Stimulated activated naive CD8-positive, alpha-beta T cell treated with anti-CD3 and anti-CD28 coated beads, Interleukin-15, Interleukin-2, amounts not matched to agents 100 ng/mL and 50 ng/mL, for 24 hours (primary cell): ENCODE data around the gene ASXL2.

Experiments used
- H3K27ac Mint-ChIP-seq: one replicate; pipeline ENCODE4 v1.8.0; 2021; ENCODE audit warnings: mild to moderate bottlenecking, mixed read lengths
- H3K27me3 Mint-ChIP-seq: one replicate; pipeline ENCODE4 v1.8.0; 2021; ENCODE audit warnings: mixed read lengths
- H3K36me3 Mint-ChIP-seq: one replicate; pipeline ENCODE4 v1.8.0; 2021; ENCODE audit warnings: low read depth, mixed read lengths
- H3K4me1 Mint-ChIP-seq: one replicate; pipeline ENCODE4 v1.8.0; 2021; ENCODE audit warnings: low read depth, mixed read lengths
- H3K4me3 Mint-ChIP-seq: one replicate; pipeline ENCODE4 v1.8.0; 2021; ENCODE audit warnings: mild to moderate bottlenecking, mixed read lengths
- H3K9me3 Mint-ChIP-seq: one replicate; pipeline ENCODE4 v1.8.0; 2021; ENCODE audit warnings: mixed read lengths

The ASXL2 gene

DNA sequence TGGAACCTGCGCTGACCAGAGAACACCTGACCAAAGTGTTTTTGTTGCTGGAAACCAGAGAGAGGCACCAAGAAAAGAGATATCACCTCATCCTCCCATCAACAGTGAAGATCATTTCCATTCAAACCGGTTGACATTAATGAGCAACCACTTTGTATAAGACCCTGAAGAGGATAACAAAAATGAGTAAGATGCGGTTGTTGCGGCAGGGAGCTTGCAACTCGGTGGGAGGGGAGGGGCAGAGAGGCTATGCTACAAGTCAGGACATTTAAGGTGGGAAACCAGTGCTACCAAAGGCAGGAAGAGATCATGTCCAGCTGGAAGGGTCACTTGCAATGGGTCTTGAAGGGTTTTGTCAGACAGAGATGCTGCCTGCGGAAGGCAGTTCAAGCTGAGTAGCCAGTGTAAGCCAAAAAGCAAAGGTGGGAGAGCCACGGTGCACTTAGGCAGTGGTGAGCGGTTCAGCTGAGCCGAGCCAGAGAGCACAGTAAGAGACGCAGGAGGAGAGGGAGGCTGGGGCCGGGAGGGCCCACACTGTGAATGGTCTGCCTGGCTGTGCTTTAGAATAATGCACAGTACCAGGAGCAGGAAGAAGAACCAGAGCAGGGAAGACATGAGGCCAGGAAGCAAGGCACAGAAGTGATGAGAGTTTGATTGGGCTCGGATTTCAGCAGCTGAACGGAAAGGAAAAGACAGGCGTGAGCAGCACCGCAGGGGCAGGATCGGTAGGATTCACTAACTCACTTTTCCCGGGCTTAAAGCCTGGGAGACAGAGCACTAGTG is 180.5 kb downstream of the ASXL2 start:
- Mint-ChIP-seq H3K4me1 (no peaks in the 10 kb centered on the region), H3K4me3 (no peak overlapping the region), H3K9me3 (no peaks in the 10 kb centered on the region), H3K27me3 (no peaks in the 10 kb centered on the region), H3K27ac (no peak overlapping the region), H3K36me3 (no peaks in the 10 kb centered on the region)

- Mint-ChIP-seq H3K4me1 (no peaks in the 10 kb centered on the region), H3K27me3 (peaks cover 1% of the 10 kb centered on the region), H3K9me3 (no peaks in the 10 kb centered on the region), H3K36me3 (no peaks in the 10 kb centered on the region), H3K27ac (no peak overlapping the region), H3K4me3 (no peak overlapping the region)
Measured at GRCh38 chr2:25692737-25693445, 185.4 kb downstream of the ASXL2 start.

DNA sequence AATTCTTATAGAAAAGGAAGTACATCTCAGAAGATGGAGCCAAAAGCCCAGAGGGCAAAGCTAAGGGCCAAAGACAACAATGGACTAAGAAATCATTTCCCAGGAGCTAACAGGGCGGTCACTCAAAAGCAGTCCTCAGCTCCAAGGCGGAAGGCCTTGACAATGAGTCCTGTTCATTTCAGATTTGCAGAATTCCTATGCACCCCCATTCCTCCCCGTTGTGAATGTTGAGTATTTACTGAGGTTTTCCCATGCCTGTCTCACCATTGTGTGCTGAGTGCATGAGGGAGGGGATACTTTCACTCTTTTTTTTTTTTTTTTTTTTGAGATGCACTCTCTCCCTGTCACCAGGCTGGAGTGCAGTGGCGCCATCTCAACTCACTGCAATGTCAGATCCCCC is 186.1 kb downstream of the ASXL2 start:
- no peak overlapping the region for H3K27ac Mint-ChIP-seq
- H3K9me3 Mint-ChIP-seq: no peaks in the 10 kb centered on the region
- H3K4me1 Mint-ChIP-seq: no peaks in the 10 kb centered on the region
- no peak overlapping the region for H3K4me3 Mint-ChIP-seq
- peaks cover 5% of the 10 kb centered on the region for H3K27me3 Mint-ChIP-seq
- no peaks in the 10 kb centered on the region for H3K36me3 Mint-ChIP-seq

GRCh38 chr2:25690058-25690457 is 188.2 kb downstream of the ASXL2 start:
- no peaks in the 10 kb centered on the region for H3K9me3 Mint-ChIP-seq
- H3K4me1 Mint-ChIP-seq: no peaks in the 10 kb centered on the region
- H3K36me3 Mint-ChIP-seq: no peaks in the 10 kb centered on the region
- no peak overlapping the region for H3K4me3 Mint-ChIP-seq
- H3K27me3 Mint-ChIP-seq: peaks cover 5% of the 10 kb centered on the region
- H3K27ac Mint-ChIP-seq: no peak overlapping the region

DNA sequence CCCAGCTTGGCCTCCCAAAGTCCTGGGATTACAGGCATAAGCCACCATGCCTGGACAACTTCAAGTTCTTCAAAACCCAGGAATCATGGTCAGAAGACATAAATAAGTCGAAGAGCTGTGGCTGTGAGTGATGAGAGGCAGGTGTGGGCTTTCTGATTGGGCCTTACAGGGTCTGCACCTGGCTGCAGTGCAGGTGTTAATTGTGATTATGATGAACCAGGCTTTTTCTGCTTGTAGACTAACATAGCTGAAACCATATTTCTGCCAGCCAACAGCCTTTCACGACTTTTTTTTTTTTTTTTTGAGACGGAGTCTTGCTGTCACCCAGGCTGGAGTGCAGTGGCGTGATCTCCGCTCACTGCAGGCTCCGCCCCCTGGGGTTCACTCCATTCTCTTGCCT is 190.1 kb downstream of the ASXL2 start:
- Mint-ChIP-seq H3K9me3 (no peaks in the 10 kb centered on the region), H3K4me3 (no peak overlapping the region), H3K4me1 (no peaks in the 10 kb centered on the region), H3K27me3 (peaks cover 5% of the 10 kb centered on the region), H3K36me3 (no peaks in the 10 kb centered on the region), H3K27ac (no peak overlapping the region)

DNA sequence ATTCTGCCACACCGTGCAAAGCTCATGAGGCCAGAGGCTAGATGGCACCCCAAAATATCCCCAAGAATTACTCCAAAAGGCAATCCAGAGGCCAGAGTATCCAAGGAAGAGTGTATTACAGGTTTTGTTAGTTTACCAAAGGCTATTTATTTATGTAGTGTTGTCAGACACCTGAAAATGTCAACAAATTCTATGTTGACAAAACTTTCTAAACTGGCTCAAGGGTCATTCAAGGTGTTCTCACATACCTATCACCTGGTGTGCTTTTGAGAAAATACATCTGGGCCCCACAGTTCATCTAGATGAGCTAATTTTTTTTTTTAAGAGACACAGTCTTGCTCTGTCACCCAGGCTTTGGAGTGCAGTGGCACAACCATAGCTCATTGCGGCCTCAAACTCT is 192.5 kb downstream of the ASXL2 start:
- peaks cover 5% of the 10 kb centered on the region for H3K27me3 Mint-ChIP-seq
- no peaks in the 10 kb centered on the region for H3K9me3 Mint-ChIP-seq
- H3K4me3 Mint-ChIP-seq: no peak overlapping the region
- no peaks in the 10 kb centered on the region for H3K4me1 Mint-ChIP-seq
- no peaks in the 10 kb centered on the region for H3K36me3 Mint-ChIP-seq
- H3K27ac Mint-ChIP-seq: no peak overlapping the region

- Mint-ChIP-seq H3K4me1 (no peaks in the 10 kb centered on the region), H3K9me3 (no peaks in the 10 kb centered on the region), H3K36me3 (no peaks in the 10 kb centered on the region), H3K27me3 (peaks cover 5% of the 10 kb centered on the region), H3K4me3 (no peak overlapping the region), H3K27ac (no peak overlapping the region)
Measured at GRCh38 chr2:25684577-25685473, 193.5 kb downstream of the ASXL2 start.
